A673 (cell line): ENCODE results near the gene VAV3. TPM values are rescaled to one million over a fixed set of nuclear protein-coding genes. Genes with fewer than 3 reads are reported as not detected.

Experiments
- BruUV-seq: library from RNA; stranded (reverse); fragments of 400-500 nt; replicated peaks from 2 replicates; lab custom pipeline; 2021; lab: Mats Ljungman, UMichigan
- CTCF ChIA-PET: fragments of 300-600 bp; sonication (Branson Sonifier 250); formaldehyde crosslinking; loops from one replicate; lab custom pipeline; 2022; ENCODE audit warnings: antibody characterized with exemption; lab: Charles Lee
- POLR2A ChIA-PET: fragments of 300-600 bp; sonication (Branson Sonifier 250); formaldehyde crosslinking; loops from one replicate; lab custom pipeline; 2022; ENCODE audit warnings: antibody characterized with exemption; ENCODE audit not compliant: low non-redundant PET; lab: Charles Lee
- DNase-seq: peaks from one replicate; pipeline ENCODE4 v3.0.0-alpha.2; 2015; ENCODE audit warnings: low spot score
- H3K27ac ChIP-seq: fragments of 200-600 bp; sonication (generic); 2 replicates; pipeline ENCODE4 v1.5.1; 2016; ENCODE audit warnings: mixed run types, low read depth, mild to moderate bottlenecking, mixed read lengths, antibody characterized with exemption, low read length; ENCODE audit not compliant: poor library complexity, severe bottlenecking
- H3K27me3 ChIP-seq: fragments of 200-600 bp; sonication (generic); replicated peaks from 2 replicates; pipeline ENCODE4 v1.6.1; 2017; ENCODE audit warnings: mixed run types, low read depth, mild to moderate bottlenecking, mixed read lengths, antibody characterized with exemption, low read length; ENCODE audit not compliant: insufficient read depth, poor library complexity
- H3K36me3 ChIP-seq: fragments of 200-600 bp; sonication (generic); 2 replicates; pipeline ENCODE4 v1.6.1; 2016; ENCODE audit warnings: mixed run types, mild to moderate bottlenecking, mixed read lengths, antibody characterized with exemption, low read length; ENCODE audit not compliant: insufficient read depth, poor library complexity, severe bottlenecking
- H3K4me1 ChIP-seq: fragments of 200-600 bp; sonication (generic); 2 replicates; pipeline ENCODE4 v1.6.1; 2017; ENCODE audit warnings: mixed run types, mild to moderate bottlenecking, mixed read lengths, antibody characterized with exemption, low read length; ENCODE audit not compliant: insufficient read depth, poor library complexity, severe bottlenecking
- H3K4me3 ChIP-seq: fragments of 200-600 bp; sonication (generic); 2 replicates; pipeline ENCODE4 v1.5.1; 2016; ENCODE audit warnings: low read depth, mixed run types, mild to moderate bottlenecking, mixed read lengths, low read length; ENCODE audit not compliant: poor library complexity, severe bottlenecking
- H3K9me3 ChIP-seq: fragments of 200-600 bp; sonication (generic); 2 replicates; pipeline ENCODE4 v1.6.1; 2016; ENCODE audit warnings: mixed run types, low read depth, mild to moderate bottlenecking, mixed read lengths, antibody characterized with exemption, low read length; ENCODE audit not compliant: poor library complexity, severe bottlenecking
- EZH2 ChIP-seq: fragments of 200-600 bp; sonication (generic); IDR thresholded peaks from 2 replicates; pipeline ENCODE4 v1.6.1; 2017; ENCODE audit warnings: borderline replicate concordance, low read depth, mild to moderate bottlenecking, mixed read lengths, antibody characterized with exemption, low read length; ENCODE audit not compliant: poor library complexity, severe bottlenecking
- intact Hi-C: fragments of 100-400 bp; cut with micrococcal nuclease; formaldehyde crosslinking; loops from one replicate; pipeline ENCODE4 v1.10.0; 2022; ENCODE audit not compliant: unreplicated experiment
- total RNA-seq: library from RNA; stranded (reverse); gene quantifications from 2 replicates; pipeline ENCODE4 v1.2.3, GENCODE V29; 2021
- TF ChIP-seq, protein P1 (sequence below): fragments of 300-800, 200-600 bp; sonication (generic); conservative IDR thresholded peaks from 2 replicates; pipeline ENCODE4 v1.5.1; 2017; ENCODE audit warnings: low read depth, mild to moderate bottlenecking, antibody characterized with exemption, low read length, moderate library complexity, mixed read lengths

Gene VAV3
- total RNA-seq, 1 experiment from 2014 or later: 0.30 TPM

DNA sequence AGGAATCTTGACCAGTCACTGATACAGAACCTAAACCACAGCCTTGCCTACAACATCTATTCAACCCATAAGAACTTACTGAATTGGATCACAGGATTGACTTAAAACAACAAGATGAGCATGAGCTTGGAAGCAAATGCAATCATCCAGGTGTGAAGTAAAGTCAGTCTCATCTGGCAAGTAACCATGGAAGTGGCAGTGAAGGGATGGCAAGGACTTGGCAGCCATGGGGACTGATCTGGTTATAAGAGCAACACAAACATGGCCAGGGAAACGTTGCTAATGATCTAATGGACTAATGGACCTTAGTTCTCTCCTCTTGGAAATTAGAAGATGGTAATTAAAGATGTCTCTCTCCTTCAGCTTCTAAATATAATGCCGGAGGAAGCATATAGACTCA, 133.1 kb downstream of the VAV3 start:
- TF ChIP-seq, protein P1, sequence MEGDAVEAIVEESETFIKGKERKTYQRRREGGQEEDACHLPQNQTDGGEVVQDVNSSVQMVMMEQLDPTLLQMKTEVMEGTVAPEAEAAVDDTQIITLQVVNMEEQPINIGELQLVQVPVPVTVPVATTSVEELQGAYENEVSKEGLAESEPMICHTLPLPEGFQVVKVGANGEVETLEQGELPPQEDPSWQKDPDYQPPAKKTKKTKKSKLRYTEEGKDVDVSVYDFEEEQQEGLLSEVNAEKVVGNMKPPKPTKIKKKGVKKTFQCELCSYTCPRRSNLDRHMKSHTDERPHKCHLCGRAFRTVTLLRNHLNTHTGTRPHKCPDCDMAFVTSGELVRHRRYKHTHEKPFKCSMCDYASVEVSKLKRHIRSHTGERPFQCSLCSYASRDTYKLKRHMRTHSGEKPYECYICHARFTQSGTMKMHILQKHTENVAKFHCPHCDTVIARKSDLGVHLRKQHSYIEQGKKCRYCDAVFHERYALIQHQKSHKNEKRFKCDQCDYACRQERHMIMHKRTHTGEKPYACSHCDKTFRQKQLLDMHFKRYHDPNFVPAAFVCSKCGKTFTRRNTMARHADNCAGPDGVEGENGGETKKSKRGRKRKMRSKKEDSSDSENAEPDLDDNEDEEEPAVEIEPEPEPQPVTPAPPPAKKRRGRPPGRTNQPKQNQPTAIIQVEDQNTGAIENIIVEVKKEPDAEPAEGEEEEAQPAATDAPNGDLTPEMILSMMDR: no peak
- TF ChIP-seq EZH2: no peak
- intact Hi-C loops: no loop called here
- Histone ChIP-seq H3K4me3 (no peak overlapping the region), H3K9me3 (no peaks in the 10 kb centered on the region), H3K36me3 (no peaks in the 10 kb centered on the region), H3K4me1 (no peaks in the 10 kb centered on the region), H3K27ac (no peak overlapping the region), H3K27me3 (peaks cover 11% of the 10 kb centered on the region)
- BruUV-seq: no TSS peak
- DNase-seq: no peak
- ChIA-PET CTCF (no interaction called here), POLR2A (no interaction called here)

DNA sequence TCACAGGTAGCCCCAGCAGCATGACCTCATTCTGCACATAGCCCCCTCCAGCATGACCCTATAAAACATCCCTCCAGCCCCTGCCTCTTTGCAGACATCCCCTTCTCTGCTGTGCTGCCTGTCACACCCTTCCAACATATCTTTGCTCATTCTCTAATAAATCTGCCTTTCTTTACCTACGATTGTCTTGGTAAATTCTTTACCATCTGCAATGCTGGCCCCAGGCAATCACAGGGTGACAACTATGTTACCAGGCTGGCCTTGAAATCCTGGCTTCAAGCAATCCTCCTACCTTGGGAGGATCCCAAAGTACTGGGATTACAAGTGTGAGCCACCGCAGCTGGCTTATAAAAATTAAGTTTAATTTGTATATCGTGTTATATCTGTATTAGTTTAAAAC, 134.5 kb downstream of the VAV3 start:
- Histone ChIP-seq H3K36me3 (no peaks in the 10 kb centered on the region), H3K27ac (no peak overlapping the region), H3K9me3 (no peaks in the 10 kb centered on the region), H3K4me3 (no peak overlapping the region), H3K27me3 (peaks cover 16% of the 10 kb centered on the region), H3K4me1 (no peaks in the 10 kb centered on the region)
- intact Hi-C loops: no loop called here
- DNase-seq: no peak
- TF ChIP-seq, protein P1: no peak
- TF ChIP-seq EZH2: no peak
- no TSS peak for BruUV-seq
- ChIA-PET CTCF (no interaction called here), POLR2A (no interaction called here)

DNA sequence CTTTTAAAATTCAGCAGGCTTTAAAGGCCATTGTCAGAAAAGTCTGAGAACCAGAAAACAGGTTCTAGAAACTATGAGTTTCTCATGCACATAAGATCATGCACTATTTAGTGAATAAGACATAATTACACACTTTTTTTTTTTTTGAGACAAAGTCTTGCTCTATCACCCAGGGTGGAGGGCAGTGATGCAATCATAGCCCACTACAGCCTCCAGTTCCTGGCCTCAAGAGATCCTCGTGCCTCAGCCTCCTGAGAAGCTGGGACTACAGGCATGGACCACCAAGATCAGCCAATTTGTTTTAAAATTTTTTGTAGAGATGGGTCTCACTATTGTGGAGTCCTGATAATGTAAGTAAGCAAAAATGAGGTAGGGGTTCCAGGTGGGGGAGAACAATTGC, 134.9 kb downstream of the VAV3 start:
- no peak for TF ChIP-seq EZH2
- TF ChIP-seq, protein P1: no peak
- peaks cover 16% of the 10 kb centered on the region for H3K27me3 ChIP-seq
- H3K4me3 ChIP-seq: no peak overlapping the region
- H3K4me1 ChIP-seq: no peaks in the 10 kb centered on the region
- ChIA-PET CTCF (no interaction called here), POLR2A (no interaction called here)
- no peaks in the 10 kb centered on the region for H3K36me3 ChIP-seq
- no peak for DNase-seq
- no peak overlapping the region for H3K27ac ChIP-seq
- BruUV-seq: no TSS peak
- intact Hi-C loops: no loop called here
- no peaks in the 10 kb centered on the region for H3K9me3 ChIP-seq
